Esophagus mucosa (tissue), 1 donor: Measurements from ENCODE around the gene MYRF. TPM values are rescaled to one million over a fixed set of nuclear protein-coding genes. Genes with fewer than 3 reads are reported as not detected.

ENCODE experiments used
- ATAC-seq: fragments of 200-7000 bp; cut with Tn5 transposase; one replicate; pipeline ENCODE4 v1.9.1; 2020
- total RNA-seq: library from RNA; stranded (reverse); gene quantifications from one replicate; pipeline ENCODE4 v1.2.4, GENCODE V29; 2023
- donor health status: DM: yes; HTN: yes; CAD: no.

Gene MYRF
- total RNA-seq, 1 donor from 2014 or later: 0.88 TPM

DNA sequence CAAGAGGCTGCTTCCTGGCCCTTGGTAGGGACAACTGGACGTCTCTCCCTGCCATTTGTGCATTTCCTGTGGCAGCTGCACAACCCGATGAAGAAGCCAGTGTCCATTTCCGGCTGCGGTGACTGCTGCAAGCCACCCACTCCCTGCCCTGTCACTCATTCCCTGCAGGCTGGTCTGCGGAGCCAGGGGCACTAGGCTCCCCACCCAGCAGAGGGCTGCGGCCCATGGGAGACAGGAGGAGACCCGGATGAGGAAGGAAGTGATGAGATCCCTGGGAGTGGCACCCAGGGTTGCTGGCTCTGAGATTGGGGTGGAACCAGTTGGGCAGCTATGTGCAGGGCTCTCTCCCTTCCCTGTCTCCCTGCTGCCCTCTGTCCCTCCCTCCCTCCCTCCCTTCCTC, 10.0 kb upstream of the MYRF start:
- peak; percentile 75 for ATAC-seq

GRCh38 chr11:61743486-61744095, 8.8 kb upstream of the MYRF start:
- ATAC-seq: no peak

DNA sequence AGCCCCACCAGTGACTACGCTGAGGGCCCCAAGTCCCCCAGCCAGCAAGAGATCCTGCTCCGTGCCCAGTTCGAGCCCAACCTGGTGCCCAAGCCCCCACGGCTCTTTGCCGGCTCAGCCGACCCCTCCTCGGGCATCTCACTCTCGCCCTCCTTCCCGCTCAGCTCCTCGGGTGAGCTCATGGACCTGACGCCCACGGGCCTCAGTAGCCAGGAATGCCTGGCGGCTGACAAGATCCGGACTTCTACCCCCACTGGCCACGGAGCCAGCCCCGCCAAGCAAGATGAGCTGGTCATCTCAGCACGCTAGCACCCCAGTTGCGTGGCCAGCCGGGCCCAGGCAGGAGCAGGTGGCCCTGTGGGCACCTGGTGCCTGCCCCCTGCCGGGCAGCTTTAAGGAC, 8.3 kb upstream of the MYRF start:
- no peak for ATAC-seq

GRCh38 chr11:61744609-61745156, 7.8 kb upstream of the MYRF start:
- ATAC-seq: no peak

- ATAC-seq: no peak
Observed at GRCh38 chr11:61745781-61746441, 6.5 kb upstream of the MYRF start.

DNA sequence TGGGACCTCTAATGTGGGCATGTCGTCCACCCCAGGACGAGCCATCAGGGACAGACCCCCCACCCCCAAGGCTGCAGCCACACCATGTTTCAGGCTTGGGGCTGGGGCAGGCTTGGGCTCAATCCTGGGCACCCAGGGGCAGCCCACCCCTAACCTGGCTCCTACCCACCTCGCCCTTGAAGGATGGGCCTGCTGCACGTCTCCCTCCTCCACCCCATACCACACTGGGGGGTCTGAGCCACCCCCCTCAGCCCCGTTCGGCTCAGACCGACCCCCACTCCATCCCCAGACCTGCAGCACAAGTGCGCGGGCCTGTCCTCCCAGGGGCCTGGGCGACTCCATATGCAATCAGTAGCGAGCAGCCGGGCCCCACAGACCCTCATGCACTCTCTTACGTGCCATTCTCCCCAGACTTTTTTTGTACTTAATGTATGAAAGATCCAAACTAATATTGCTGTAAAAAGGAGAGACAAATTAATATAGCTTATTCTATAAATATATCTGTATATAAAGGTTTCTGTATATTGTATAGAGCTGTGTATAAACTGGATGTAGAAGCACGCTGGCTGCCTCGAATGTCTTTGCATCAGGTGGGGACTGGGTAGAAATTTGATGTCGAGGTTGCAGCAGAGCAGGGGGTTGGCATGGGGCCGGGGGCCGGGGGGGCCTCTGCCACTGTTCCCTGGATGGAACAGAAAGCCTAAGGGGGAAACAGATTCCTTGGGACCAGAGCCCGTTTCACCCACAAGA, 5.8 kb upstream of the MYRF start:
- ATAC-seq: no peak

GRCh38 chr11:61747192-61747966, 5.1 kb upstream of the MYRF start:
- peak; percentile 74 for ATAC-seq

DNA sequence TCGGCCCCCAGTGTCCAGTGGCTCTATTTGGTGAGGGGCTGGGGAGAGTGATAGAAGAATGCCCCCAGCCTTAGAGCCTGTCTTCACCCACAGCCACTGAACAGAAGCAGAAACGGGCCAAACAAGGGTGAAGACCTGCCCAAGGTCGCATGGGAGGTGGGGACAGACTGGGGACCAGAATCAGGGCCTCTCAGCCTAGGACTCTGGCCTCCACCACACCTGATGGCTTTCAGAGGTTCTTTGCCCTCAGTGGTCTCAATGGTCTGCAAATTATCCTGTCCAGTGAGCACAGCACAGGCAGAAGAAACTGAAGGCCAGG, 4.5 kb upstream of the MYRF start:
- no peak for ATAC-seq

DNA sequence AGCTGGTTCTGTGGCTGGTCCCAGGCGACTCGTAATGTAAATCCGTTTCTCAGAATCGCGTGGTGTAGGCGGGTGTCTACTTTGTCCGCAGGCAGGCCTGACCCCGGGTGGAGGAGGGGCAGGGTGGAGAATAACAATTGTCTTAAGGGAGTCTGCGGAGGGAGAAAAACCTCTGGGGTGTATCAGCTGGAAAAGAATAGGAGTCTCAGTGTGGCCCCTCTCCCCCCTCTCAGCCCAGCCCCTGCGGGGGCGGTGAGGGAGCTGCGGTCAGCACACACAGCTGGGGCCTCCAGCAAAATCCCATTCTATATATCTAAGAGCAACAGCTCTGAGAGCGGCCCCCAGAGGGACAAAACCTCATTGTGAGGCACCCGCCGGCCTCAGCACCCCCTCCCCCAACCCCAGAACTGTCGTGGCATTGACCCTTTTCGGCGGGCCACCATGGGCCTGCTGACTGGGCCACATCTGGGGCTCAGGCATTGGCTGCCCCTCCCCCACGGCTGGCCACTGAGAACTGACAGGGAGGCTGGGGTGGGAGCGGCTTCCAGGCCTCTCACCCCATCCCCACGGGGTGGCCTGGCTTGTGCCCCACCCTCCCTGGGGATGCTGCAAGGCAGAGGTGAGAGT, 2.7 kb upstream of the MYRF start:
- ATAC-seq: no peak

GRCh38 chr11:61750631-61751273, 1.7 kb upstream of the MYRF start:
- no peak for ATAC-seq

DNA sequence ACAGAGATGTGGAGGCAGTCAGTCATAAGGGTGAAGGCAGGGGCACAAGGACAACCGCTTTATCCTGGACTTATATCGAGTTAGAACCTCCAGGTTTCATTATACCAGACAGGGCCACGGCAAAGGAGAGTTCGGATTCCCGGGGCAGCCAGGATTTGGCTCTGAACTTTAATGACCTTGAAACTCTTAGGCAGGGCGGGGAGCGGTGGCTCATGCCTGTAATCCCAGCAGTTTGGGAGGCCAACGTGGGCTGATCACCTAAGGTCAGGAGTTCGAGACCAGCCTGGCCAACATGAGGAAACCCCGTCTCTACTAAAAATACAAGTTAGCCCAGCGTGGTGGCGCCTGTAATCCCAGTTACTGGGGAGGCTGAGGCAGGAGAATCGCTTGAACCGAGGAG, 1.1 kb upstream of the MYRF start:
- no peak for ATAC-seq

DNA sequence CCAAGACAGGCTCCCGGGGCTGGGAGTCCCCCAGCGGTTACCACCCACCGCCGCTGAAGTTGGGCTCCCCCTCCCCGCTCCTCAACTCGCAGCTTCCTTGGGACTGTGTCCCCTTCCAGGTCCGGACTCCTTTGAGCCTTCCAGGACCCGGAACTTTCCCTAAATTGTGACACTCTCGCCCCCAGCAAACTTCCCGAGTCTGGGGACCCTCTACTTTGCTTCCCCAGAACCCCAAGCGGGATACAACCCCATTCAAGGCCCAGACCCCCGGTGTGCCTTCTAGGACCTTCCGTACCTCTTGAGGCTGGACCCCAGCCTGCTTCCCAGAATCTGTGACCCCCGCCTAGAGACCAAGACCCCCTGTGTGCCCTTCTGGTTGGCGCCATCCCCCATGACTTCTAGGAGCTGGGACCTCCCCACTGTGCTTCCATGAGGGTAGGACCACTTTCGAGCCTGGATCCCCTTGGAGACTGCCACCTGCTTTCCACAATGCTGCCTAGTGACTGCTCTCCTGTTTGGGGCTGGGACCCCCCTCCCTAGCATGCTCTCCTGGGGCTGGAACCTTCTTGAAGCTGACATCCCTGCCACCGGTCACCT, 587 bp downstream of the MYRF start:
- no peak for ATAC-seq

DNA sequence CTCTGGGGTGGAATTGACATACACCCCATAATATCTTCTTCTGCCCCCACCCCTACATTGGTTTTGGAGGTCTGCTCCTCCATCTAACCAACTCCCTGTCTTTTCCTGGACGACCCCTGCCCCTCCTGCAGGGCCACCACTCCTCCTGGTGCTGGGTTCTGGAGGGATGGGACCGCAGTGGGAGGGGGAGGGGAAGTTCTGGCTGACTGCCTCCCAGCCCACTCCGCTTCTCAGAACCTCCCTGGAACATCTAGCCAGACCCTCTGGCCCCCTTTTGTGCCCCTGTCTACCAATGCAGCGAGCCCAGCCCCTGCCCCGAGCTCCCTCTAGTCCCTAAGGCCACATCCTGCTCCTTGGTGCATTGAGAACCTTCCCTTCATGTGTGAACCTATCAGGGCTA, 1.2 kb downstream of the MYRF start:
- ATAC-seq: no peak

DNA sequence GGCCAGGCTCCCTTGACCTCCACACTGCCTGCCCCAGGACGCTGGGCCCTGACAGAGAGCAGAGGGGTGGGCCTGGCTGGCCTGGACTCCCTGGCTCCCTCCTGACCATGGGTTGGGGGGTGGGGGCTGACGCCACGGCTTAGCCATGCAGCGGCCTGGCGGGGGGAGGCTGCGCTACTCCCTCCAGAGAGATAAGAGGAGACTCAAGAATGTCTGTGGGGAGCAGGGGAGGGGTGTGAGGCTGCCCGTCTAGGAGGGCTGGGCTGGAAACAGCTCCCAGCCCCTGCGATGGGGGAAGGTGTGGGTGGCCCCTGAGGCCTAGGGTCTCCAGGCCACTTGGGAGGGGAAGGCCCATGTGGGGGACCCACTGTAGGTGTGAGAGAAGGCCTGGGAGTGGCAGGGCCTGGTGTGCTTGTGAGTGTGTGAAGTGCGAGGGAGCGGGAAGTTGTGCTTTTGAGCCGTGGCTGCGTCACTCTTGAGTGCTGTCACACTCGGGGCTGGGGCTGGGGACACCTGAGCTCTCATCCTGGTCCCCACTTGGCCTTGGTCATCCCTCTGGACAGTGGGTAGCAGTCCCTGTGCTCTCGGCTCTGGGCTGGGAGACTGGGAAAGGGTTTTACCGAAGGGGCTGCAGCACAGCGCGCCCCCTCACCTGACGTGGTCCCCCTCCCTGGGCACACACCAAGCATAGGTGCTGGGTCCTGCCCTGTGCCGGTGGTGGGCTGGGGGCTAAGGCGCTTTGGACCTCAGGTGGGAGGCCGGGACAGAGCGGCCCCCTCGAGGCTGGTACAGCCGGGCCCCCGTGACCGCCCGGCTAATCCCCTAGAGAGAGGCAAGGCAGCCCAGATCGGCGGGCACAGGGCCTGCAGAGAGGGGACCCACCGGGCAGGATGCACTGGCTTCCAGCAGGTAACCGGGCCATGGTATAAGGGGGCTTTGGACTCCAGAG, 2.4 kb downstream of the MYRF start:
- ATAC-seq: no peak

DNA sequence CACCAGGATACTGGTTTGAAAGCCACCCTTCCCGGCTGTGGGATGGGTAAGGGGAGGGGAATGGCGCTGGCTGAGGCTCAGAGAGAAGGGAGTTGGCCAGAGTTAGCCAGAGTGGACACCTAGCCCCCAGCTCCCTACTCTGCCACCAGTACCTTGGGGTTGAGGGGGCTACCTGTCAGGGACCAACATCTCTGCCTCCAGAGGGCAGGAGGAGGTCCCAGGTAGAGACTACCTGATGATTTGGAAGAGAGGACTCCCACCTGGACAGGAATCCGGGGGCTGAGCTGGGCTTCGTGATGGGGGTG, 3.7 kb downstream of the MYRF start:
- no peak for ATAC-seq

GRCh38 chr11:61756452-61757212, 4.2 kb downstream of the MYRF start:
- ATAC-seq: no peak

- ATAC-seq: no peak
Observed at GRCh38 chr11:61757213-61757862, 4.9 kb downstream of the MYRF start.

DNA sequence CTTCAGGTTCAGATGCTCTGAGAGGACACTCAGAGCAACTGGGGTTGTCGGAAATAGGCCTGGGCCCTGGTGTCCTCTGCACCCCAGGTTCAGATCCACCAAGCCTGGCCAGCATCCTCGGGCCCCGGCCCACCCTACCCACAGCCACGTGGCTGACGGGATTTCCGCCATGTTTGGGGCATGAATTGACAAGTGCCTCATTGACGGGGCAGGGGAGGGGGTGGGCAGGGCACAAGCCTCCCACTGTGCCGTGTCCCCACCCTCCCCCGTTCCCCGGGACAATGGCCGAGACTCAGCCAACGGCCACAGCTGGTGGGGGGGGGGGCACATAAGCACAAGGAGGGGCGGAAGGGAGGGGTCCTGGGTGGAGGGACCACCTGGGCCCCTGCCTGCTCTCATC, 8.5 kb downstream of the MYRF start:
- ATAC-seq: no peak
